ENCODE measurements around the gene STK32B. TPM values are rescaled to one million over a fixed set of nuclear protein-coding genes. Genes with fewer than 3 reads are reported as not detected.

Gene STK32B
- total RNA-seq, 2 experiments from 2014 or later = not detected

GRCh38 chr4:5403746-5404497 lies 352.6 kb downstream of the STK32B start:
- no TSS peak for BruUV-seq (replicated peaks)
- Histone ChIP-seq H3K9me2 (ENCODE audit: insufficient read depth, low read length) (no peaks in the 10 kb centered on the region), H3K9me3 (ENCODE audit: low read length) (no peaks in the 10 kb centered on the region), H3K79me2 (ENCODE audit: insufficient read depth, low read depth, low read length) (no peaks in the 10 kb centered on the region), H3K4me3 (ENCODE audit: low read depth, low read length, poor library complexity, severe bottlenecking) (no peak overlapping the region), H4K20me1 (ENCODE audit: insufficient read depth, low read length) (no peaks in the 10 kb centered on the region), H3K36me3 (ENCODE audit: insufficient read depth, low read length) (no peaks in the 10 kb centered on the region), H3K4me2 (ENCODE audit: low read length) (no peak overlapping the region), H3K27ac (ENCODE audit: low read depth, low read length, poor library complexity, severe bottlenecking) (no peak overlapping the region), H2AFZ (ENCODE audit: low read length) (no peak overlapping the region), H3K4me1 (ENCODE audit: insufficient read depth, low read length, poor library complexity, severe bottlenecking) (no peaks in the 10 kb centered on the region)
- POLR2A ChIA-PET = no interaction called here
- TF ChIP-seq EZH2phosphoT487 (IDR thresholded peaks at IDR 0.05; ENCODE audit: borderline replicate concordance, low read depth, low read length) = no peak
- TF ChIP-seq, protein P1, sequence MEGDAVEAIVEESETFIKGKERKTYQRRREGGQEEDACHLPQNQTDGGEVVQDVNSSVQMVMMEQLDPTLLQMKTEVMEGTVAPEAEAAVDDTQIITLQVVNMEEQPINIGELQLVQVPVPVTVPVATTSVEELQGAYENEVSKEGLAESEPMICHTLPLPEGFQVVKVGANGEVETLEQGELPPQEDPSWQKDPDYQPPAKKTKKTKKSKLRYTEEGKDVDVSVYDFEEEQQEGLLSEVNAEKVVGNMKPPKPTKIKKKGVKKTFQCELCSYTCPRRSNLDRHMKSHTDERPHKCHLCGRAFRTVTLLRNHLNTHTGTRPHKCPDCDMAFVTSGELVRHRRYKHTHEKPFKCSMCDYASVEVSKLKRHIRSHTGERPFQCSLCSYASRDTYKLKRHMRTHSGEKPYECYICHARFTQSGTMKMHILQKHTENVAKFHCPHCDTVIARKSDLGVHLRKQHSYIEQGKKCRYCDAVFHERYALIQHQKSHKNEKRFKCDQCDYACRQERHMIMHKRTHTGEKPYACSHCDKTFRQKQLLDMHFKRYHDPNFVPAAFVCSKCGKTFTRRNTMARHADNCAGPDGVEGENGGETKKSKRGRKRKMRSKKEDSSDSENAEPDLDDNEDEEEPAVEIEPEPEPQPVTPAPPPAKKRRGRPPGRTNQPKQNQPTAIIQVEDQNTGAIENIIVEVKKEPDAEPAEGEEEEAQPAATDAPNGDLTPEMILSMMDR (conservative IDR thresholded peaks at IDR 0.05; ENCODE audit: low read length) = no peak
- intact Hi-C loops (cut with micrococcal nuclease; ENCODE audit: unreplicated experiment) = no loop called here
- CTCF ChIA-PET (ENCODE audit: unreplicated experiment) = no interaction called here
- no peak for DNase-seq (ENCODE audit: low spot score)

- intact Hi-C loops (cut with micrococcal nuclease; ENCODE audit: unreplicated experiment) = no loop called here
- H4K20me1 ChIP-seq (ENCODE audit: insufficient read depth, low read length) = no peaks in the 10 kb centered on the region
- H3K9me2 ChIP-seq (ENCODE audit: insufficient read depth, low read length) = no peaks in the 10 kb centered on the region
- no peak for TF ChIP-seq EZH2phosphoT487 (IDR thresholded peaks at IDR 0.05; ENCODE audit: borderline replicate concordance, low read depth, low read length)
- TF ChIP-seq, protein P1 (conservative IDR thresholded peaks at IDR 0.05; ENCODE audit: low read length) = no peak
- no peak for DNase-seq (ENCODE audit: low spot score)
- ChIA-PET POLR2A (no interaction called here), CTCF (ENCODE audit: unreplicated experiment) (no interaction called here)
- BruUV-seq (replicated peaks) = no TSS peak
- no peak overlapping the region for H2AFZ ChIP-seq (ENCODE audit: low read length)
- no peak overlapping the region for H3K27ac ChIP-seq (ENCODE audit: low read depth, low read length, poor library complexity, severe bottlenecking)
- no peaks in the 10 kb centered on the region for H3K36me3 ChIP-seq (ENCODE audit: insufficient read depth, low read length)
- no peaks in the 10 kb centered on the region for H3K4me1 ChIP-seq (ENCODE audit: insufficient read depth, low read length, poor library complexity, severe bottlenecking)
- no peaks in the 10 kb centered on the region for H3K9me3 ChIP-seq (ENCODE audit: low read length)
- H3K4me2 ChIP-seq (ENCODE audit: low read length) = no peak overlapping the region
- no peak overlapping the region for H3K4me3 ChIP-seq (ENCODE audit: low read depth, low read length, poor library complexity, severe bottlenecking)
- no peaks in the 10 kb centered on the region for H3K79me2 ChIP-seq (ENCODE audit: insufficient read depth, low read depth, low read length)
Measured at GRCh38 chr4:5409237-5409636, 358.0 kb downstream of the STK32B start.

DNA sequence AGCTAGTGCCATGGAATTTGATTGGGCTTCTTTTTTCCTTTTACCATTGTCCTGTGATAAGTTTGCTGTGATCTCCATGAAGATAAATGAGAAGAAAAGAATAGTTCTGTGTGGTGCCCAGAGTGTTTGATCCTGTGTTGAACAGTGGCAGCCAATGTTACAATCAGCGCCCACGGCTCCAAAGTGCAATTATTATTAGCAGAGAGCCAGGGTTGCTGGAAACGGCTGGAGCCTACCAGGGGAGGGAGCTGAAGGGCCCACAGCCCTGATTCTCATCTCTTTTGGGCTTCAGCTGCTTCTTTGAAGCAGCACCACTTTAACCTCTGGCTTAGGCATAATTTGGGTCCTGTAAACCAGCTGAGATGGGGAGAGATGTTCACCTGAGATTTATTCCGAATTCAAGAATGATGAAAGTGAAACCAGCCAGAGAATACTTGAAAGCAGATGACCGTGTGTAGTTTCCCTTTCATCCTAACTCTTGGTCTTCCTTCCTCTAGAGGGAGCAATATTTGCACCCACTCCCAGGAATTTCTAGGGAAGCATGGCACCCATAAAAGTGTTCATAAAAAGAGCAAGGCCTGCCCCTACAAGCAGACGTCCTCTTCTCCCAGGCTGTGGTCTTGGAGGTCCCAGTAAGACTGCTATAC lies 358.8 kb downstream of the STK32B start:
- Histone ChIP-seq H3K27ac (ENCODE audit: low read depth, low read length, poor library complexity, severe bottlenecking) (no peak overlapping the region), H3K4me2 (ENCODE audit: low read length) (no peak overlapping the region), H2AFZ (ENCODE audit: low read length) (no peak overlapping the region), H3K9me2 (ENCODE audit: insufficient read depth, low read length) (no peaks in the 10 kb centered on the region), H3K9me3 (ENCODE audit: low read length) (no peaks in the 10 kb centered on the region), H4K20me1 (ENCODE audit: insufficient read depth, low read length) (no peaks in the 10 kb centered on the region), H3K36me3 (ENCODE audit: insufficient read depth, low read length) (no peaks in the 10 kb centered on the region), H3K79me2 (ENCODE audit: insufficient read depth, low read depth, low read length) (no peaks in the 10 kb centered on the region), H3K4me3 (ENCODE audit: low read depth, low read length, poor library complexity, severe bottlenecking) (no peak overlapping the region), H3K4me1 (ENCODE audit: insufficient read depth, low read length, poor library complexity, severe bottlenecking) (no peaks in the 10 kb centered on the region)
- intact Hi-C loops (cut with micrococcal nuclease; ENCODE audit: unreplicated experiment) = no loop called here
- ChIA-PET CTCF (ENCODE audit: unreplicated experiment) (no interaction called here), POLR2A (interaction anchor here (0.6 kb wide), 1 partner anchor 444 kb away, joined by 3 read pairs; no protein-coding TSS in a partner anchor)
- BruUV-seq (replicated peaks) = no TSS peak
- TF ChIP-seq, protein P1 (conservative IDR thresholded peaks at IDR 0.05; ENCODE audit: low read length) = no peak
- TF ChIP-seq EZH2phosphoT487 (IDR thresholded peaks at IDR 0.05; ENCODE audit: borderline replicate concordance, low read depth, low read length) = no peak
- no peak for DNase-seq (ENCODE audit: low spot score)
